H1 (cell line): ENCODE measurements around the gene RPL18. TPM values are rescaled to one million over a fixed set of nuclear protein-coding genes. Genes with fewer than 3 reads are reported as not detected.
A peak's percentile ranks its signal among the peaks of the same experiment; 100 is the strongest.

ENCODE experiments used
- CTCF ChIA-PET: fragments of 300-600 bp; sonication (Branson Sonifier 250); formaldehyde crosslinking; loops from one replicate; lab custom pipeline; 2021; ENCODE audit not compliant: partially characterized antibody; lab: Charles Lee
- POLR2A ChIA-PET: fragments of 300-600 bp; sonication (Branson Sonifier 250); formaldehyde crosslinking; loops from one replicate; lab custom pipeline; 2021; ENCODE audit warnings: inconsistent platforms; ENCODE audit not compliant: partially characterized antibody; lab: Charles Lee
- DNase-seq, 2 experiments: peaks; one replicate each; pipeline versions ENCODE4 v3.0.0 to v3.0.0-alpha.2; 2010 to 2022; ENCODE audit warnings: low spot score in 2 of 2, low read depth in 1 of 2, mixed read lengths in 1 of 2
- FAIRE-seq: peaks from 2 replicates; lab custom pipeline; 2011; peaks lifted over from hg19 to GRCh38; lab: Jason Lieb, UNC
- H2AFZ ChIP-seq: 2 replicates; pipeline ENCODE4 v1.8.1; 2012; ENCODE audit warnings: low read length, inconsistent platforms
- H2AK5ac ChIP-seq: 2 replicates; pipeline ENCODE4 v1.6.1; 2013; ENCODE audit warnings: low read depth, low read length
- H2BK120ac ChIP-seq: replicated peaks from 2 replicates; pipeline ENCODE3; 2013; ENCODE audit warnings: low read depth, low read length, inconsistent platforms
- H2BK12ac ChIP-seq: 2 replicates; pipeline ENCODE4 v1.6.1; 2013; ENCODE audit warnings: low read depth, low read length
- H2BK15ac ChIP-seq: 2 replicates; pipeline ENCODE4 v1.6.1; 2013; ENCODE audit warnings: low read length
- H2BK20ac ChIP-seq: 2 replicates; pipeline ENCODE4 v1.6.1; 2013; ENCODE audit warnings: low read length
- H2BK5ac ChIP-seq: 2 replicates; pipeline ENCODE4 v1.6.1; 2013; ENCODE audit warnings: low read depth, low read length
- H3K14ac ChIP-seq: 2 replicates; pipeline ENCODE4 v1.6.1; 2013; ENCODE audit warnings: inconsistent platforms; ENCODE audit not compliant: insufficient read length
- H3K18ac ChIP-seq: 2 replicates; pipeline ENCODE4 v1.6.1; 2013; ENCODE audit warnings: low read length; ENCODE audit errors: extremely low read depth
- H3K23ac ChIP-seq: 2 replicates; pipeline ENCODE4 v1.6.1; 2013; ENCODE audit warnings: inconsistent platforms; ENCODE audit not compliant: insufficient read length
- H3K23me2 ChIP-seq: 2 replicates; pipeline ENCODE4 v1.6.1; 2013; ENCODE audit warnings: low read depth, low read length
- H3K27ac ChIP-seq: 2 replicates; pipeline ENCODE4 v1.6.1; 2011; ENCODE audit warnings: low read depth, low read length, inconsistent platforms
- H3K27me3 ChIP-seq, 4 experiments: replicated peaks in 1 of 4; 1 replicate in 1 of 4; 2 replicates in 3 of 4; pipeline versions ENCODE4 v1.6.1 to v1.8.1; 2011 to 2013; ENCODE audit warnings: low read length in 3 of 4, mild to moderate bottlenecking in 3 of 4, inconsistent platforms in 2 of 4, mixed read lengths in 2 of 4, moderate library complexity in 1 of 4; ENCODE audit not compliant: control insufficient read depth in 3 of 4, insufficient read depth in 3 of 4; ENCODE audit errors: extremely low read depth in 1 of 4
- H3K36me3 ChIP-seq, 4 experiments: 2 replicates each; pipeline versions ENCODE4 v1.6.1 to v1.8.1; 2011 to 2013; ENCODE audit warnings: mild to moderate bottlenecking in 4 of 4, low read length in 3 of 4, moderate library complexity in 2 of 4, control low read depth in 1 of 4, inconsistent platforms in 1 of 4; ENCODE audit not compliant: insufficient read depth in 4 of 4, control insufficient read depth in 2 of 4
- H3K4ac ChIP-seq: replicated peaks from 2 replicates; pipeline ENCODE3; 2013; ENCODE audit warnings: low read length, low read depth, mixed read lengths, inconsistent platforms; ENCODE audit not compliant: insufficient read length
- H3K4me1 ChIP-seq, 4 experiments: replicated peaks in 1 of 4; 1 replicate in 1 of 4; 2 replicates in 3 of 4; pipeline versions ENCODE4 v1.6.1 to v1.8.1; 2011 to 2013; ENCODE audit warnings: low read length in 3 of 4, inconsistent platforms in 2 of 4, mixed read lengths in 1 of 4; ENCODE audit not compliant: insufficient read depth in 4 of 4, control insufficient read depth in 3 of 4
- H3K4me2 ChIP-seq, 2 experiments: 2 replicates each; pipeline versions ENCODE4 v1.6.1 to v1.8.1; 2011 to 2013; ENCODE audit warnings: low read depth in 2 of 2, low read length in 2 of 2, control low read depth in 1 of 2, inconsistent platforms in 1 of 2, mild to moderate bottlenecking in 1 of 2; ENCODE audit not compliant: insufficient read depth in 1 of 2
- H3K4me3 ChIP-seq, 4 experiments: fragments of 200-600, 300-600 bp in 1 of 4; sonication (generic), shearing (Covaris generic), sonication (Bioruptor Twin) in 1 of 4; 2 replicates each; pipeline versions ENCODE4 v1.5.1 to v1.8.1; 2011 to 2016; ENCODE audit warnings: low read length in 4 of 4, low read depth in 3 of 4, control low read depth in 2 of 4, inconsistent platforms in 2 of 4, mild to moderate bottlenecking in 2 of 4, mixed read lengths in 1 of 4, moderate library complexity in 1 of 4; ENCODE audit not compliant: insufficient read depth in 2 of 4; ENCODE audit errors: extremely low read depth in 1 of 4
- H3K56ac ChIP-seq: replicated peaks from 2 replicates; pipeline ENCODE3; 2013; ENCODE audit warnings: low read depth, mild to moderate bottlenecking, mixed read lengths, low read length, inconsistent platforms; ENCODE audit not compliant: insufficient read length
- H3K79me1 ChIP-seq: 2 replicates; pipeline ENCODE4 v1.6.1; 2013; ENCODE audit warnings: low read depth, low read length, control low read depth
- H3K79me2 ChIP-seq, 2 experiments: 2 replicates each; pipeline versions ENCODE4 v1.6.1 to v1.8.1; 2012 to 2013; ENCODE audit warnings: low read length in 2 of 2, mild to moderate bottlenecking in 2 of 2, inconsistent platforms in 1 of 2; ENCODE audit not compliant: insufficient read depth in 2 of 2, control insufficient read depth in 1 of 2
- H3K9ac ChIP-seq, 4 experiments: replicated peaks in 1 of 4; 1 replicate in 1 of 4; 2 replicates in 3 of 4; pipeline versions ENCODE4 v1.6.1 to v1.8.1; 2011 to 2013; ENCODE audit warnings: low read depth in 3 of 4, low read length in 3 of 4, control low read depth in 2 of 4, mild to moderate bottlenecking in 2 of 4, moderate library complexity in 2 of 4, inconsistent platforms in 1 of 4; ENCODE audit errors: extremely low read depth in 1 of 4
- H3K9me3 ChIP-seq, 2 experiments: 2 replicates each; pipeline versions ENCODE4 v1.6.1 to v1.8.1; 2012 to 2013; ENCODE audit warnings: mild to moderate bottlenecking in 2 of 2, moderate library complexity in 2 of 2, control low read depth in 1 of 2, inconsistent platforms in 1 of 2, low read depth in 1 of 2, low read length in 1 of 2, mixed read lengths in 1 of 2; ENCODE audit not compliant: insufficient read depth in 2 of 2
- H4K20me1 ChIP-seq, 2 experiments: replicated peaks in 1 of 2; 2 replicates each; pipeline versions ENCODE3 to v1.8.1; 2011 to 2013; ENCODE audit warnings: inconsistent platforms in 2 of 2, low read length in 2 of 2, mild to moderate bottlenecking in 1 of 2; ENCODE audit not compliant: insufficient read depth in 2 of 2, control insufficient read depth in 1 of 2
- H4K5ac ChIP-seq: 2 replicates; pipeline ENCODE4 v1.6.1; 2013; ENCODE audit warnings: low read length, low read depth, mixed read lengths, inconsistent platforms; ENCODE audit not compliant: insufficient read length
- H4K8ac ChIP-seq: 2 replicates; pipeline ENCODE4 v1.8.0; 2013; ENCODE audit warnings: mild to moderate bottlenecking, moderate library complexity, low read length, inconsistent platforms; ENCODE audit not compliant: insufficient read depth; ENCODE audit errors: extremely low read depth
- H4K91ac ChIP-seq: replicated peaks from 2 replicates; pipeline ENCODE3; 2013; ENCODE audit warnings: low read length, mixed read lengths, inconsistent platforms; ENCODE audit not compliant: insufficient read length
- CREB1 ChIP-seq: IDR thresholded peaks from 2 replicates; pipeline ENCODE4 v1.6.1; 2012; ENCODE audit warnings: inconsistent platforms
- GABPA ChIP-seq: IDR thresholded peaks from 2 replicates; pipeline ENCODE4 v1.6.1; 2011; ENCODE audit warnings: mild to moderate bottlenecking, low read length, moderate library complexity, borderline replicate concordance; ENCODE audit not compliant: insufficient read depth
- MAFK ChIP-seq: IDR thresholded peaks from 2 replicates; pipeline ENCODE4 v1.6.1; 2012; ENCODE audit warnings: low read depth, mild to moderate bottlenecking, improper control_type of control experiment, low read length
- POU5F1 ChIP-seq: IDR thresholded peaks from 2 replicates; pipeline ENCODE4 v1.6.1; 2011; ENCODE audit warnings: low read depth, mild to moderate bottlenecking, low read length, moderate library complexity
- SIN3A ChIP-seq, 2 experiments: IDR thresholded peaks in 1 of 2; conservative IDR thresholded peaks in 1 of 2; 2 replicates each; pipeline ENCODE4 v1.6.1; 2011 to 2012; ENCODE audit warnings: low read length in 2 of 2, improper control_type of control experiment in 1 of 2, low read depth in 1 of 2, mild to moderate bottlenecking in 1 of 2
- WGBS, 2 experiments: shearing (Covaris generic) in 1 of 2; methylation state at CpG; one replicate each; pipeline versions ENCODE4 v1.1.6 to v1.1.7; 2013 to 2015; ENCODE audit warnings: low lambda C conversion rate in 2 of 2, mixed read lengths in 2 of 2, inconsistent platforms in 1 of 2, low coverage in 1 of 2, missing lambda C conversion rate in 1 of 2; ENCODE audit not compliant: insufficient replicate concordance in 2 of 2, insufficient coverage in 1 of 2, insufficient read length in 1 of 2; ENCODE audit errors: extremely low coverage in 1 of 2, missing lambda C conversion rate in 1 of 2; 5-methylcytosine and 5-hydroxymethylcytosine counted together
- polyA plus RNA-seq, 7 experiments: library from polyadenylated mRNA; depleted of rRNA in 3 of 7; stranded (reverse) in 5 of 7; unstranded in 2 of 7; fragments of >200 nt in 5 of 7; fragments of 200-250 nt in 2 of 7; gene quantifications; 1 replicate in 5 of 7; 2 replicates in 1 of 7; 4 replicates in 1 of 7; pipeline versions ENCODE4 v1.2.1 to v1.2.3, GENCODE V29; 2011 to 2013; ENCODE audit warnings: missing spikeins in 2 of 7, mixed read lengths in 2 of 7
- total RNA-seq: library from RNA; stranded (reverse); fragmentation: NEBNext Ultra II Directional; extraction: Animal tissue kit (Norgen Biotek cat#: 25700); gene quantifications from 2 replicates; pipeline ENCODE4 v1.2.1, GENCODE V29; 2021

The RPL18 gene
- total and polyA plus RNA-seq, 2 of the 8 experiments (the other 6 are each of a cell fraction or from before 2014, with no cell fraction given): 1,669 to 2,789 TPM

- Histone ChIP-seq H3K14ac (no peak overlapping the region), H3K4me1 (peaks cover 3 to 45% (median 36%) of the 10 kb centered on the region in 4 experiments), H3K79me2 (peaks cover 20 to 31% of the 10 kb centered on the region in 2 experiments), H2BK15ac (no peak overlapping the region), H3K27ac (peak overlapping the region; percentile 80), H3K36me3 (peaks cover 17 to 32% (median 21%) of the 10 kb centered on the region in 4 experiments), H3K56ac (no peak overlapping the region), H4K91ac (no peak overlapping the region), H2AK5ac (no peak overlapping the region), H3K27me3 (no peaks in the 10 kb centered on the region), H2AFZ (no peak overlapping the region), H3K79me1 (peaks cover 4% of the 10 kb centered on the region; the same call in 1 of the 2 replicates), H4K20me1 (peaks cover 25 to 39% of the 10 kb centered on the region in 2 experiments), H3K23me2 (peaks cover 4% of the 10 kb centered on the region; the same call in 1 of the 2 replicates), H2BK120ac (no peak overlapping the region), H3K9me3 (no peaks in the 10 kb centered on the region), H3K9ac (peak overlapping the region in 3 of 4 experiments; percentile 13 to 26 (median 24); a peak in 2 of 7 replicates), H4K5ac (peak overlapping the region; percentile 5), H2BK20ac (no peak overlapping the region), H3K23ac (no peak overlapping the region), H3K4ac (no peak overlapping the region), H3K18ac (no peak overlapping the region; the same call in none of the 2 replicates), H4K8ac (no peak overlapping the region; the same call in 1 of the 2 replicates), H2BK5ac (peak overlapping the region; percentile 88), H2BK12ac (no peak overlapping the region; the same call in 1 of the 2 replicates), H3K4me3 (peak overlapping the region in 3 of 4 experiments; percentile 10 to 50 (median 32); a peak in 5 of 8 replicates), H3K4me2 (peak overlapping the region; percentile 58 to 66)
- ChIA-PET POLR2A (interaction anchor here (0.6 to 30.9 kb wide), 30 partner anchors 3 to 318 kb away, joined by 3 to 788 read pairs (median 4); partner anchors contain the start of genes CA11, DBP, DHDH and FAM83E), CTCF (interaction anchor here (1.3 to 7.2 kb wide), 4 partner anchors 9 to 126 kb away, joined by 3 to 37 read pairs (median 4); partner anchors contain the start of gene SPACA4)
- no peak for DNase-seq
- no peak for FAIRE-seq
- TF ChIP-seq SIN3A (conservative IDR thresholded peaks at IDR 0.05 in 1 of 2, IDR thresholded peaks at IDR 0.05 in 1 of 2; ENCODE audit: low read depth in 1 of 2, low read length in 2 of 2) (0 out of 4 replicates have a peak, but pooled peaks of 1 of the 2 experiments have one; percentile 22), MAFK (peak; percentile 42; the same call in 1 of the 2 replicates), POU5F1 (no peak), CREB1 (peak; percentile 47; the same call in 1 of the 2 replicates), GABPA (peak; percentile 19; the same call in 1 of the 2 replicates)
- 72% methylated on average over 19 of the region's 19 CpGs; no CpG with 5 or more reads in 1 of the 2 experiments for WGBS, 2 experiments
Measured at GRCh38 chr19:48615231-48616040, 3.5 kb downstream of the RPL18 start.
